Measurements from ENCODE around the gene ICAM5. TPM values are rescaled to one million over a fixed set of nuclear protein-coding genes. Genes with fewer than 3 reads are reported as not detected.

Gene ICAM5
- total RNA-seq, 1 experiment from 2014 or later = 2.0 TPM

- peaks cover 10% of the 10 kb centered on the region; the same call in 1 of the 2 replicates for H3K4me1 ChIP-seq (ENCODE audit: insufficient read depth, low read length)
- peaks cover 30% of the 10 kb centered on the region for H3K36me3 ChIP-seq (ENCODE audit: low read depth, low read length)
- peaks cover 15% of the 10 kb centered on the region for H3K79me2 ChIP-seq (ENCODE audit: low read length)
- ChIA-PET POLR2A (ENCODE audit: unreplicated experiment) (interaction anchor here (0.6 kb wide), 1 partner anchor 10 kb away, joined by 8 read pairs; no protein-coding TSS in a partner anchor), CTCF (no interaction called here)
- H3K4me2 ChIP-seq (ENCODE audit: low read length) = no peak overlapping the region
- H2AFZ ChIP-seq (ENCODE audit: low read length) = no peak overlapping the region
- H3K4me3 ChIP-seq (ENCODE audit: low read length) = no peak overlapping the region
- DNase-seq = no peak
- intact Hi-C loops (cut with micrococcal nuclease) = no loop called here
- ATAC-seq = no peak
- TF ChIP-seq CTCF (conservative IDR thresholded peaks at IDR 0.05; ENCODE audit: low read depth, low read length) = no peak
- no peak for TF ChIP-seq EZH2phosphoT487 (IDR thresholded peaks at IDR 0.05; ENCODE audit: borderline replicate concordance, low read length)
- TF ChIP-seq EZH2 (IDR thresholded peaks at IDR 0.05; ENCODE audit: low read length, unreplicated experiment) = no peak
- no peak overlapping the region for H3K9ac ChIP-seq (ENCODE audit: low read length)
- no peaks in the 10 kb centered on the region for H3K9me3 ChIP-seq (ENCODE audit: low read length)
- H3K27me3 ChIP-seq (ENCODE audit: low read length) = no peaks in the 10 kb centered on the region
- BruUV-seq (replicated peaks) = no TSS peak
- no peaks in the 10 kb centered on the region for H4K20me1 ChIP-seq (ENCODE audit: low read length)
- no peaks in the 10 kb centered on the region for H3F3A ChIP-seq (ENCODE audit: low read length, unreplicated experiment)
- H3K27ac ChIP-seq (ENCODE audit: low read length) = no peak overlapping the region
- no peaks in the 10 kb centered on the region for H3K9me2 ChIP-seq (replicated peaks; ENCODE audit: low read length)
Measured at GRCh38 chr19:10317857-10318462, 28.2 kb downstream of the ICAM5 start.

GRCh38 chr19:10318807-10319682 is 29.3 kb downstream of the ICAM5 start:
- no peaks in the 10 kb centered on the region for H3F3A ChIP-seq (ENCODE audit: low read length, unreplicated experiment)
- CTCF ChIA-PET = no interaction called here
- ATAC-seq = no peak
- BruUV-seq (replicated peaks) = no TSS peak
- intact Hi-C loops (cut with micrococcal nuclease) = no loop called here
- peaks cover 15% of the 10 kb centered on the region for H3K79me2 ChIP-seq (ENCODE audit: low read length)
- H3K9me2 ChIP-seq (replicated peaks; ENCODE audit: low read length) = no peaks in the 10 kb centered on the region
- H3K27me3 ChIP-seq (ENCODE audit: low read length) = no peaks in the 10 kb centered on the region
- H3K36me3 ChIP-seq (ENCODE audit: low read depth, low read length) = peaks cover 33% of the 10 kb centered on the region
- H2AFZ ChIP-seq (ENCODE audit: low read length) = no peak overlapping the region
- no peak overlapping the region for H3K4me3 ChIP-seq (ENCODE audit: low read length)
- peaks cover 10% of the 10 kb centered on the region; the same call in 1 of the 2 replicates for H3K4me1 ChIP-seq (ENCODE audit: insufficient read depth, low read length)
- no peaks in the 10 kb centered on the region for H4K20me1 ChIP-seq (ENCODE audit: low read length)
- no peak overlapping the region for H3K4me2 ChIP-seq (ENCODE audit: low read length)
- no peaks in the 10 kb centered on the region for H3K9me3 ChIP-seq (ENCODE audit: low read length)
- H3K9ac ChIP-seq (ENCODE audit: low read length) = no peak overlapping the region
- no peak overlapping the region for H3K27ac ChIP-seq (ENCODE audit: low read length)
- POLR2A ChIA-PET (ENCODE audit: unreplicated experiment) = interaction anchor here (0.5 kb wide), 1 partner anchor 142 kb away, joined by 7 read pairs; no protein-coding TSS in a partner anchor
- TF ChIP-seq EZH2 (IDR thresholded peaks at IDR 0.05; ENCODE audit: low read length, unreplicated experiment) (no peak), CTCF (conservative IDR thresholded peaks at IDR 0.05; ENCODE audit: low read depth, low read length) (no peak), EZH2phosphoT487 (IDR thresholded peaks at IDR 0.05; ENCODE audit: borderline replicate concordance, low read length) (no peak)
- no peak for DNase-seq

Data from PC-3 (cell line).